D721Med (cell line): ENCODE data around the gene GRIP2.

Source experiments
- DNase-seq: peaks from one replicate; pipeline ENCODE4 v3.0.0; 2011; ENCODE audit warnings: low spot score; ENCODE audit not compliant: insufficient read length
- FAIRE-seq: peaks from 2 replicates; lab custom pipeline; 2011; peaks lifted over from hg19 to GRCh38; lab: Jason Lieb, UNC
- TF ChIP-seq, protein P1 (sequence below): IDR thresholded peaks from 2 replicates; pipeline ENCODE4 v1.5.1; 2012; ENCODE audit warnings: mild to moderate bottlenecking, control low read depth; ENCODE audit not compliant: insufficient read depth; ENCODE audit errors: missing control alignments

Gene GRIP2

DNA sequence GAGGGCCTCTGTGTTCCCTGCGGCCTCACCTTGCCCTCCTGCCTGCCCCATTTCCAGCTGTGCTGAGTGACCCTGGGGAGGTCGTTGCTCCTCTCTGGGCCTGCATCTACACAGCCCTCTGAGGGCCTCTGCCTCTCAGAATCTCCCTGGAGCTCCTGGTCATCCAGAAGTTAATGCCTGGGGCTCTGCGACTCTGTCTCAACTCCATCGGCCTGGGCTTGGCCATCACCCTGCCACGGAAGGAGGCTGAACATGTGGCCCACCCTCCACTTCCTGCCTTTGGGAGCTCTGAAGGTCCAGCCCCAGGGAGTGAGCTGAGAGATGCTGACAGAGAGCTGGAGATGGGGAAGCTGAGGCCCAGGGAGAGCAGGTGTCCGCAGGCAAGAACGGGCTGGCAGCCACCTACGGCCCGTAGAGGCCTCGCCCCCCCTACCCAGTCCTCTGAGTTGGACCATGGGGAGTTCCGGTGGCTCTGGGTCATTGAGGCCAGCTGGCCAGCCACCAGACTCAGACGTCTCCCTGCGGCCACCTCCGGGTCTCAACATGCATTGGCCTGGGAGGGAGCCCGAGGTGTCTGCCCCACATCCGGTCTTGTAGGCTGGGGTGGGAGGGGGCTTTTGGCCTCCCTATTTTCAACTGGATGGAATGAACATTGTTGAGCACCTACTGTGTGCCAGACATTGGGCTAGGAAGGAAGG, 34.2 kb downstream of the GRIP2 start:
- FAIRE-seq (no peak), DNase-seq (no peak)
- TF ChIP-seq, protein P1, sequence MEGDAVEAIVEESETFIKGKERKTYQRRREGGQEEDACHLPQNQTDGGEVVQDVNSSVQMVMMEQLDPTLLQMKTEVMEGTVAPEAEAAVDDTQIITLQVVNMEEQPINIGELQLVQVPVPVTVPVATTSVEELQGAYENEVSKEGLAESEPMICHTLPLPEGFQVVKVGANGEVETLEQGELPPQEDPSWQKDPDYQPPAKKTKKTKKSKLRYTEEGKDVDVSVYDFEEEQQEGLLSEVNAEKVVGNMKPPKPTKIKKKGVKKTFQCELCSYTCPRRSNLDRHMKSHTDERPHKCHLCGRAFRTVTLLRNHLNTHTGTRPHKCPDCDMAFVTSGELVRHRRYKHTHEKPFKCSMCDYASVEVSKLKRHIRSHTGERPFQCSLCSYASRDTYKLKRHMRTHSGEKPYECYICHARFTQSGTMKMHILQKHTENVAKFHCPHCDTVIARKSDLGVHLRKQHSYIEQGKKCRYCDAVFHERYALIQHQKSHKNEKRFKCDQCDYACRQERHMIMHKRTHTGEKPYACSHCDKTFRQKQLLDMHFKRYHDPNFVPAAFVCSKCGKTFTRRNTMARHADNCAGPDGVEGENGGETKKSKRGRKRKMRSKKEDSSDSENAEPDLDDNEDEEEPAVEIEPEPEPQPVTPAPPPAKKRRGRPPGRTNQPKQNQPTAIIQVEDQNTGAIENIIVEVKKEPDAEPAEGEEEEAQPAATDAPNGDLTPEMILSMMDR, result no peak

DNA sequence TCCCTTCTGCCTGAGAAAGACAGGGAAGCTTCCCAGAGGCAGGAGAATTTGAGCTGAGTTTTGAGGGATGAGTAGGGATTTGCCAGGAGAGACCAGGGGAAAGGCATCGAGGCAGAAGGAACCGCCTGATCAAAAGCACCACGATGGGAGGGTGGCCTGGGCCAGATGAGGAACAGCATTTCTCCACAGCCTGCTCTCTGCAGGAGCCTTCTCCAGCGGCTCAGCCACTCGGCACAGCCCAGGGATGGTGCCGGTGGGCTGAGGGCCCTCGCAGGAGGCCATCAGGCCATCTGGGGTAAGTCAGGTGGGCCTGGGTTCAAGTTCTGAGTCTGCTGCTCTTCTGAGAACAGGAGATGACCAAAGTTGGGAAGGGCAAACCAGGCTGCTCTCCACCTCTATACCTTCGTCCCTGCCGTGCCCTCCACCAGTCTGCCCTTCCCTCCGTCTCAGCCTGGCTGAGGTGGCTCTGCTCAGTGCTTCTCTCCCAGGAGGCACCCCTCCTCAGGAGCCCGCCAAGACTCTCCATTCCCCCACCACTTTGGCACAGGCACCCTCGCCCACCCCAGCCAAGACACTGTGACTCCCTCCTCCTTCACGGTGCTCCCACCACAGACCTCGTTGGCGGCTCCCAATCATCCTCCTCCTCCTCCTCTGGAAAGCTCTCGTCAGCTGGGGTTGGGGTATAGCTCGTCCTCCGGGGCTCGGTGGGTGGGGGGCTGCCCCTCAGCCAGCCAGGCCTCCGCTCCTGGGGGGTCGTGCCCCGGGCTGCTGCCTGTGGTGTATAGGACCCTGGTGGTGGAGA, 34.9 kb downstream of the GRIP2 start:
- no peak for FAIRE-seq

DNA sequence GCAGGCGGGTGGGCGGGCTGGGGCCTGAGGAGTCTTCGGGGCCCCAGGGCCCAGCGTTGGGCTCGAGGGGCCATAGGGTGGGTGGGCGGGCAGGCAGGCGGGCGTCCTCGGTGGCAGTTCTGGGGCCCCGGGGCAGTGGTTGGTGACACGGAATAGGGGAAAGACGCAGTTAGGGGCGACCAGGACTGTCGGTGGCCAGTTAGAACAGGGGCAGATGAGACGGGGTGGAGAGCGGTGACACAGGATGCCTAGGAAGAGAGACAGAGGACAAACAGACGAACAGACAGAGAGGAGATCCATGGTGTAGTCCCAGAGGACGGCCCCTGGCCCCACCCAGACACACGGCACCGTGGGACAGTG, 36.5 kb downstream of the GRIP2 start:
- DNase-seq (no peak), FAIRE-seq (no peak)
- TF ChIP-seq, protein P1, result no peak

More for the DNA sequence above, 34.9 kb downstream of the GRIP2 start:
- no peak for DNase-seq
- TF ChIP-seq, protein P1, result no peak

DNA sequence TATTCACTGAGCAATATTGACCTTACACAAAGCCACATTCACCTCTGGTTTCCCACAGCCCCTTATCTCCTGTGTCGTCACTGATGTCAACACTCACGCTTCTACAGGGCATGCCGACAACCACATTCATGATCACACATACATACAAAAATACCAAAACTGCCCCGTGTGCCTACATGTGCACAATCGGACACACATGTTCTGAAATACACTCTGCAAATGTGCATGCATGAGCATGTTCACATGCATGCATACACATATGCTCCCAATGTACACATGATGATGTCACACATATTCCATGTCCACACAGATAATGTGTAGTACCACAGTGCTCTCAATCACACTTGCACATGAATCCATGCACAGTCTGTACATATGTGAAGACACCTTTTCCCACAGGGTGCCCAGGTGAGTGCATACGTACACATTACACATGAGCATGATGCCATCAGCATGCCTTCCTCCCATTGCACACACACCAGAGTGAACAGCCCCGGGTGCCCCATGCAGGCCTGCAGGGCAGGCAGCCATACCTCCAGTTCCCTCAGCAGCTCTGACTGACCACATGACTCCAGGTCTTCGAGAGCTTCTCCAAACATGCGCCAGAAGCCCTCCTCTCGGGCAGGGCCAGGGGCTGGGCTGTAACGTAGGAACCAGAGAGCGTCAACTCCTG, 37.0 kb downstream of the GRIP2 start:
- FAIRE-seq, result no peak
- TF ChIP-seq, protein P1, result no peak
- DNase-seq, result no peak

DNA sequence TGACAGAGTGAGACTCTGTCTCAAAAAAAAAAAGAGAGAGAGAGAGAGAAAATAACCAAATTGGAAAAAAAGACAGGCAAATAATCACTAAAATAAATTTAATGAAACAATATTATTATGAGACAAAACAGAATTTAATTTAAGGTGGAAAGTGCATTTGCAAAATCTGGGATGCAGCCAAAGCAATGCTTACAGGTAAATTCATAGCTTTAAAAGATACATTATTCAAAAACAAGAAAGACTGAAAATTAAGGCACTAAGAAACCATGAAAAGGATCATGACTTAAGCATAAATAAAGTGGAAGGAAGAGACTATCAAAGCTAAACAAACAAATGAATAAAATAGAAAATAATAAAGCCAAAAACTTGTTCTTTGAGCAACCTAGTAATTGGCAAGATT, 37.7 kb downstream of the GRIP2 start:
- DNase-seq (no peak), FAIRE-seq (no peak)
- TF ChIP-seq, protein P1, result no peak

DNA sequence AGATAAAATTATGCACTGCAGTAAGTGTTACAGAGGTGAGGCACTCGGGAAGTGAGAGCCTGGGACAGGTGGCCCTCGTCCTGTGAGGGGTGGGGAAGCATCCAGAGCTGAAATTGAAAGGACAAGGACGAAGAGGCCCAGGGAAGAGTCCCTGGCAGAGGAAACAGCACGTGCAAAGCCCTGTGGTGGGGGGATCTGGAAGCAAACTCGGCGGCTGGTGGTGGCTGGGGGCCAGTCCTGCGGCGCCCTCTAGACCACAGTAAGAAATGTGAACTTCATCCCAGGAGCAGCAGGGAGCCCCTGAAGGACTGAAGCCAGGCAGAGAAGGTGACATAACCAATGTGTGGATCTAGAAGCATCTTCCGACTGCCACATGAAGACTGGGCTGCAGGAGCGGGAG, 42.8 kb downstream of the GRIP2 start:
- DNase-seq, result no peak
- no peak for FAIRE-seq
- TF ChIP-seq, protein P1, result no peak
